K562 (cell line): ENCODE data around the gene TRMT2A. TPM values are rescaled to one million over a fixed set of nuclear protein-coding genes. Genes with fewer than 3 reads are reported as not detected.
A peak's percentile ranks its signal among the peaks of the same experiment; 100 is the strongest.

Source experiments
- ATAC-seq: fragments of 200-7000 bp; cut with Tn5 transposase; 3 replicates; pipeline ENCODE4 v1.9.1; 2020; ENCODE audit warnings: moderate library complexity
- BruUV-seq: library from RNA; stranded (reverse); fragments of 400-500 nt; replicated peaks from 2 replicates; lab custom pipeline; 2021; lab: Mats Ljungman, UMichigan
- CTCF ChIA-PET: fragments of 300-600 bp; formaldehyde crosslinking; extraction: SDS; loops from one replicate; lab custom pipeline; 2021; ENCODE audit warnings: low intra/inter-chr PET ratio; lab: Yijun Ruan, JAX
- POLR2A ChIA-PET: fragments of 300-600, 350-650 bp; sonication (Branson Sonifier 250); formaldehyde crosslinking; extraction: SDS; loops from one replicate; lab custom pipeline; 2021; ENCODE audit warnings: antibody characterized with exemption, inconsistent platforms; lab: Yijun Ruan, JAX
- DNase-seq, 4 experiments: peaks; one replicate each; pipeline versions ENCODE4 v3.0.0 to v3.0.0-alpha.2; 2011 to 2018; ENCODE audit warnings: low spot score in 3 of 4, mixed read lengths in 3 of 4; ENCODE audit errors: extremely low read depth in 1 of 4
- FAIRE-seq: peaks from 2 replicates; lab custom pipeline; 2011; peaks lifted over from hg19 to GRCh38; lab: Jason Lieb, UNC
- H2AFZ ChIP-seq: 2 replicates; pipeline ENCODE4 v1.6.0; 2011; ENCODE audit warnings: low read depth, low read length, control low read depth, inconsistent platforms
- H3K27ac ChIP-seq: fragments of 200-600 bp; 3 replicates; pipeline ENCODE4 v1.8.0; 2011; ENCODE audit warnings: low read depth, mild to moderate bottlenecking, control low read depth, inconsistent platforms, low read length, moderate library complexity, mixed read lengths; ENCODE audit errors: extremely low read depth
- H3K27me3 ChIP-seq, 2 experiments: fragments of 300-600 bp in 1 of 2; 2 replicates in 1 of 2; 3 replicates in 1 of 2; pipeline versions ENCODE4 v1.6.0 to v1.8.0; 2011; ENCODE audit warnings: inconsistent platforms in 2 of 2, low read length in 2 of 2, mild to moderate bottlenecking in 1 of 2, mixed read lengths in 1 of 2, moderate library complexity in 1 of 2; ENCODE audit not compliant: control insufficient read depth in 2 of 2, insufficient read depth in 2 of 2
- H3K36me3 ChIP-seq: fragments of 300-600 bp; 3 replicates; pipeline ENCODE4 v1.8.0; 2011; ENCODE audit warnings: mild to moderate bottlenecking, low read length, inconsistent platforms; ENCODE audit not compliant: control insufficient read depth, insufficient read depth
- H3K4me1 ChIP-seq, 2 experiments: fragments of 200-600 bp in 1 of 2; replicated peaks in 1 of 2; 2 replicates in 1 of 2; 3 replicates in 1 of 2; pipeline versions ENCODE4 v1.5.1 to v1.8.0; 2011; ENCODE audit warnings: inconsistent platforms in 2 of 2, low read length in 2 of 2, mild to moderate bottlenecking in 1 of 2, mixed read lengths in 1 of 2, moderate library complexity in 1 of 2; ENCODE audit not compliant: control insufficient read depth in 2 of 2, insufficient read depth in 2 of 2
- H3K4me2 ChIP-seq: 2 replicates; pipeline ENCODE4 v1.6.1; 2011; ENCODE audit warnings: low read length, control low read depth, inconsistent platforms, mixed read lengths; ENCODE audit not compliant: insufficient read depth
- H3K4me3 ChIP-seq: fragments of 200-600 bp; sonication (generic), shearing (Covaris generic); 2 replicates; pipeline ENCODE4 v1.5.1; 2016; ENCODE audit warnings: control low read depth, inconsistent platforms
- H3K79me2 ChIP-seq: fragments of 200-600 bp; 3 replicates; pipeline ENCODE4 v1.8.0; 2011; ENCODE audit warnings: low read length, inconsistent platforms; ENCODE audit not compliant: control insufficient read depth, insufficient read depth
- H3K9ac ChIP-seq, 2 experiments: 2 replicates each; pipeline versions ENCODE4 v1.6.0 to v1.6.1; 2011; ENCODE audit warnings: low read depth in 2 of 2, low read length in 2 of 2, control low read depth in 1 of 2, inconsistent platforms in 1 of 2, mild to moderate bottlenecking in 1 of 2, mixed read lengths in 1 of 2; ENCODE audit not compliant: insufficient read depth in 1 of 2
- H3K9me1 ChIP-seq: one replicate; pipeline ENCODE4 v1.6.0; 2011; ENCODE audit warnings: inconsistent platforms, mild to moderate bottlenecking, low read length, moderate library complexity; ENCODE audit not compliant: control insufficient read depth, insufficient read depth
- H3K9me3 ChIP-seq: replicated peaks from 2 replicates; pipeline ENCODE4 v1.5.1; 2011; ENCODE audit warnings: low read depth, low read length, inconsistent platforms; ENCODE audit not compliant: control insufficient read depth, insufficient read depth
- H4K20me1 ChIP-seq: replicated peaks from 2 replicates; pipeline ENCODE4 v1.6.1; 2011; ENCODE audit warnings: low read length, inconsistent platforms, mixed read lengths; ENCODE audit not compliant: control insufficient read depth, insufficient read depth
- ARID4B ChIP-seq: sonication (generic); formaldehyde crosslinking; IDR thresholded peaks from 2 replicates; pipeline ENCODE4 v1.8.0; 2022; ENCODE audit warnings: mild to moderate bottlenecking, missing genetic modification reagents
- ATF3 ChIP-seq, 2 experiments: fragments of 450-650 bp in 1 of 2; sonication (generic) in 1 of 2; formaldehyde crosslinking in 1 of 2; IDR thresholded peaks in 1 of 2; conservative IDR thresholded peaks in 1 of 2; 2 replicates each; pipeline versions ENCODE4 v1.6.1 to v1.8.1; 2016 to 2023; ENCODE audit warnings: mild to moderate bottlenecking in 2 of 2, moderate library complexity in 2 of 2, inconsistent platforms in 1 of 2, missing genetic modification reagents in 1 of 2
- FOXP4 ChIP-seq: sonication (generic); formaldehyde crosslinking; IDR thresholded peaks from 2 replicates; pipeline ENCODE4 v1.8.0; 2022; ENCODE audit warnings: mild to moderate bottlenecking, missing genetic modification reagents, borderline replicate concordance
- OTX1 ChIP-seq: fragments of 450-650 bp; formaldehyde crosslinking; IDR thresholded peaks from 2 replicates; pipeline ENCODE4 v1.4.0; 2022; ENCODE audit warnings: mild to moderate bottlenecking
- SIN3B ChIP-seq: fragments of 450-650 bp; IDR thresholded peaks from 2 replicates; pipeline ENCODE4 v1.6.1; 2017; ENCODE audit warnings: low read depth, mild to moderate bottlenecking, moderate library complexity
- STAG1 ChIP-seq: sonication (generic); formaldehyde crosslinking; IDR thresholded peaks from 2 replicates; pipeline ENCODE4 v1.5.0; 2020; ENCODE audit warnings: missing genetic modification reagents, borderline replicate concordance
- ZNF143 ChIP-seq: sonication (generic); formaldehyde crosslinking; IDR thresholded peaks from 2 replicates; pipeline ENCODE4 v1.9.0; 2022; ENCODE audit warnings: mild to moderate bottlenecking, missing genetic modification reagents
- ZSCAN32 ChIP-seq: fragments of 450-650 bp; formaldehyde crosslinking; IDR thresholded peaks from 2 replicates; pipeline ENCODE4 v1.4.0; 2020; ENCODE audit warnings: mild to moderate bottlenecking, moderate library complexity
- WGBS: fragments of 100-300 bp; shearing (Covaris generic); methylation state at CpG from one replicate; pipeline ENCODE4 v1.1.6; 2016; ENCODE audit warnings: low coverage, mixed read lengths; ENCODE audit not compliant: insufficient coverage; ENCODE audit errors: missing lambda C conversion rate; 5-methylcytosine and 5-hydroxymethylcytosine counted together
- in situ Hi-C: fragments of 300-500 bp; cut with MboI; formaldehyde crosslinking; loops from 4 replicates; pipeline ENCODE4 v1.15.0; 2018; ENCODE audit warnings: inconsistent platforms, mixed read lengths
- intact Hi-C: fragments of 100-400 bp; cut with micrococcal nuclease; formaldehyde crosslinking; loops from 2 replicates; pipeline ENCODE4 v1.14.2; 2022
- polyA plus RNA-seq, 8 experiments: library from polyadenylated mRNA; depleted of rRNA in 4 of 8; stranded (reverse) in 5 of 8; unstranded in 3 of 8; fragments of >200 nt; fragmentation: Nextera tagmentation in 2 of 8; fragmentation: Illumina TruSeq in 1 of 8; extraction: Ambion mirVana in 2 of 8; extraction: Trizol in 1 of 8; gene quantifications; 2 replicates each; pipeline versions ENCODE4 v1.2.1 to v1.2.3, GENCODE V29; 2011 to 2014; ENCODE audit warnings: inconsistent platforms in 1 of 8, missing spikeins in 1 of 8
- total RNA-seq, 7 experiments: library from RNA; depleted of rRNA in 6 of 7; stranded (reverse); fragments of >200 nt in 6 of 7; fragmentation: Illumina TruSeq in 2 of 7; extraction: Trizol in 2 of 7; gene quantifications; 2 replicates each; pipeline versions ENCODE4 v1.2.1 to v1.2.3, GENCODE V29; 2011 to 2021; ENCODE audit warnings: low replicate concordance in 1 of 7
- TF ChIP-seq, protein P1 (sequence below): fragments of 450-650 bp; formaldehyde crosslinking; IDR thresholded peaks from 2 replicates; pipeline ENCODE4 v1.4.0; 2022; ENCODE audit warnings: missing genetic modification characterization

TRMT2A gene
- total and polyA plus RNA-seq, 9 of the 15 experiments (the other 6 are each of a cell fraction or from before 2014, with no cell fraction given), result 1.6 to 265 (median 140) TPM

- WGBS, result 21% methylated on average over 14 of the region's 14 CpGs
- POLR2A ChIA-PET, result interaction anchor here (0.7 to 1.3 kb wide), 5 partner anchors 12 to 136 kb away, joined by 3 to 5 read pairs (median 3); partner anchors contain the start of gene TRMT2A
- TF ChIP-seq ATF3 (IDR thresholded peaks at IDR 0.05), result peak; percentile 58; the same call in 1 of the 2 replicates
- TF ChIP-seq ATF3 (CRISPR knock-in tag; conservative IDR thresholded peaks at IDR 0.05), result no peak
- TF ChIP-seq SIN3B, result no peak
- TF ChIP-seq ZSCAN32, result no peak
- 0 out of 2 replicates have a peak, but pooled peaks have one; percentile 27 for TF ChIP-seq OTX1
- TF ChIP-seq STAG1, result peak; percentile 39
- TF ChIP-seq ZNF143 (CRISPR knock-in tag), result 0 out of 2 replicates have a peak, but pooled peaks have one; percentile 28
- TF ChIP-seq FOXP4, result peak; percentile 54; the same call in 1 of the 2 replicates
- TF ChIP-seq, protein P1, sequence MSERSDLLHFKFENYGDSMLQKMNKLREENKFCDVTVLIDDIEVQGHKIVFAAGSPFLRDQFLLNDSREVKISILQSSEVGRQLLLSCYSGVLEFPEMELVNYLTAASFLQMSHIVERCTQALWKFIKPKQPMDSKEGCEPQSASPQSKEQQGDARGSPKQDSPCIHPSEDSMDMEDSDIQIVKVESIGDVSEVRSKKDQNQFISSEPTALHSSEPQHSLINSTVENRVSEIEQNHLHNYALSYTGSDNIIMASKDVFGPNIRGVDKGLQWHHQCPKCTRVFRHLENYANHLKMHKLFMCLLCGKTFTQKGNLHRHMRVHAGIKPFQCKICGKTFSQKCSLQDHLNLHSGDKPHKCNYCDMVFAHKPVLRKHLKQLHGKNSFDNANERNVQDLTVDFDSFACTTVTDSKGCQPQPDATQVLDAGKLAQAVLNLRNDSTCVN (CRISPR knock-in tag), result 0 out of 2 replicates have a peak, but pooled peaks have one; percentile 65
- 0 out of 2 replicates have a peak, but pooled peaks have one; percentile 30 for TF ChIP-seq ARID4B
These were observed 33.6 kb upstream of the TRMT2A start, which contains the start of gene CCDC188 for GRCh38 chr22:20150381-20151275. Gene CCDC188, minus strand, starts transcription at chr22:20151055. Its CDS starts 69 bp downstream, at chr22:20150986.

More at GRCh38 chr22:20150381-20151275, 33.6 kb upstream of the TRMT2A start, which contains the start of gene CCDC188:
- Histone ChIP-seq H3K9ac (no peak within 1 kb of the TSS; a peak in 1 of 4 replicates), H2AFZ (no peak within 1 kb of the TSS), H3K4me1 (peaks cover 0 to 79% of the 10 kb centered on the region in 2 experiments; a peak in 2 of 5 replicates), H3K79me2 (no peaks in the 10 kb centered on the region), H3K36me3 (no peaks in the 10 kb centered on the region), H3K27ac (no peak within 1 kb of the TSS), H4K20me1 (peaks cover 25% of the 10 kb centered on the region; the same call in 1 of the 2 replicates), H3K4me3 (no peak within 1 kb of the TSS), H3K9me1 (no peaks in the 10 kb centered on the region), H3K4me2 (no peak within 1 kb of the TSS), H3K27me3 (peaks cover 19 to 34% of the 10 kb centered on the region in 2 experiments; a peak in 4 of 5 replicates), H3K9me3 (no peaks in the 10 kb centered on the region)
- CTCF ChIA-PET, result no interaction called here
- in situ Hi-C loops (loop anchor here (25.0 kb wide), 1 partner anchor 537 kb away; no protein-coding TSS in a partner anchor), intact Hi-C loops (loop anchor here (10.0 kb wide), 1 partner anchor 264 kb away; no protein-coding TSS in a partner anchor)
- ATAC-seq, result no peak
- no TSS peak for BruUV-seq
- peak in 1 of 4 experiments; percentile 51 for DNase-seq
- FAIRE-seq, result no peak
